ENCODE data around the gene AQP2.

GRCh38 chr12:49944718-49945117, 5.8 kb upstream of the AQP2 start:
- TF ChIP-seq CTCF (IDR thresholded peaks at IDR 0.05) (no peak), POLR2A (IDR thresholded peaks at IDR 0.05) (no peak), EP300 (IDR thresholded peaks at IDR 0.05) (no peak)
